ENCODE results near the gene STK17A. TPM values are rescaled to one million over a fixed set of nuclear protein-coding genes. Genes with fewer than 3 reads are reported as not detected.

Gene STK17A
- total RNA-seq, 4 donors from 2014 or later = 7.9 to 22.9 (median 16.4) TPM

- no peaks in the 10 kb centered on the region for H3K4me1 ChIP-seq
- no peaks in the 10 kb centered on the region for H3K27me3 ChIP-seq
- no peak overlapping the region for H3K27ac ChIP-seq
- WGBS, 2 donors = 83 to 88% methylated on average over 12 to 15 of the region's 15 CpGs
- H3K4me3 ChIP-seq (replicated peaks in 1 of 3) = no peak overlapping the region
- H3K9me3 ChIP-seq = no peaks in the 10 kb centered on the region
- no peaks in the 10 kb centered on the region for H3K36me3 ChIP-seq
- no peak for DNase-seq
- no peak for TF ChIP-seq CTCF (IDR thresholded peaks at IDR 0.05)
- no peak for TF ChIP-seq POLR2A (IDR thresholded peaks at IDR 0.05)
- intact Hi-C loops (cut with DNase I) = no loop called here
Measured at GRCh38 chr7:43536773-43537172, 46.1 kb upstream of the STK17A start.

GRCh38 chr7:43537765-43538403 lies 45.0 kb upstream of the STK17A start:
- TF ChIP-seq POLR2A (IDR thresholded peaks at IDR 0.05) = no peak
- TF ChIP-seq CTCF (IDR thresholded peaks at IDR 0.05) = no peak
- Histone ChIP-seq H3K27ac (no peak overlapping the region), H3K4me3 (replicated peaks in 1 of 3) (no peak overlapping the region), H3K36me3 (no peaks in the 10 kb centered on the region), H3K27me3 (no peaks in the 10 kb centered on the region), H3K9me3 (no peaks in the 10 kb centered on the region), H3K4me1 (no peaks in the 10 kb centered on the region)
- 67 to 74% methylated on average over 9 of the region's 9 CpGs for WGBS, 2 donors
- intact Hi-C loops (cut with DNase I) = no loop called here
- no peak for DNase-seq

- Histone ChIP-seq H3K4me1 (no peaks in the 10 kb centered on the region), H3K4me3 (replicated peaks in 1 of 3) (no peak overlapping the region), H3K9me3 (no peaks in the 10 kb centered on the region), H3K36me3 (no peaks in the 10 kb centered on the region), H3K27me3 (no peaks in the 10 kb centered on the region), H3K27ac (no peak overlapping the region)
- WGBS, 2 donors = 90 to 94% methylated on average over 4 of the region's 4 CpGs
- TF ChIP-seq CTCF (IDR thresholded peaks at IDR 0.05) (no peak), POLR2A (IDR thresholded peaks at IDR 0.05) (no peak)
- DNase-seq = no peak
- intact Hi-C loops (cut with DNase I) = no loop called here
Measured at GRCh38 chr7:43538404-43538771, 44.5 kb upstream of the STK17A start.

- 92 to 99% methylated on average over 3 of the region's 3 CpGs for WGBS, 2 donors
- DNase-seq = no peak
Measured at GRCh38 chr7:43540471-43540870, 42.4 kb upstream of the STK17A start.

More at GRCh38 chr7:43540471-43540870, 42.4 kb upstream of the STK17A start:
- no peak overlapping the region for H3K27ac ChIP-seq
- H3K4me3 ChIP-seq (replicated peaks in 1 of 3) = no peak overlapping the region
- H3K9me3 ChIP-seq = no peaks in the 10 kb centered on the region
- intact Hi-C loops (cut with DNase I) = no loop called here
- no peaks in the 10 kb centered on the region for H3K27me3 ChIP-seq
- H3K4me1 ChIP-seq = no peaks in the 10 kb centered on the region
- H3K36me3 ChIP-seq = no peaks in the 10 kb centered on the region
- TF ChIP-seq CTCF (IDR thresholded peaks at IDR 0.05) = no peak
- no peak for TF ChIP-seq POLR2A (IDR thresholded peaks at IDR 0.05)
